HepG2 (cell line): ENCODE data around the gene PPP1R14D. TPM values are rescaled to one million over a fixed set of nuclear protein-coding genes. Genes with fewer than 3 reads are reported as not detected.

Experiments used
- AHR ChIP-seq: IDR thresholded peaks from 2 replicates; pipeline ENCODE4 v1.6.1; 2018; ENCODE audit warnings: missing genetic modification reagents, missing compliant biosample characterization
- LBX2 ChIP-seq: sonication (generic); formaldehyde crosslinking; IDR thresholded peaks from 2 replicates; pipeline ENCODE4 v1.5.0; 2020; ENCODE audit warnings: missing genetic modification reagents, mild to moderate bottlenecking, borderline replicate concordance
- MAFF ChIP-seq: IDR thresholded peaks from 2 replicates; pipeline ENCODE4 v1.6.1; 2011; ENCODE audit warnings: low read depth, low read length, improper control_type of control experiment
- NCOA5 ChIP-seq: sonication (generic); formaldehyde crosslinking; IDR thresholded peaks from 2 replicates; pipeline ENCODE4 v1.4.0; 2020; ENCODE audit warnings: missing genetic modification reagents
- POLR2AphosphoS5 ChIP-seq: IDR thresholded peaks from 2 replicates; pipeline ENCODE4 v1.6.1; 2012; ENCODE audit warnings: low read depth, low read length
- PRDM10 ChIP-seq: sonication (generic); formaldehyde crosslinking; IDR thresholded peaks from 2 replicates; pipeline ENCODE4 v1.4.0; 2020; ENCODE audit warnings: low read depth, missing genetic modification reagents
- TEAD3 ChIP-seq: optimal IDR thresholded peaks from 2 replicates; pipeline ENCODE3; 2016; ENCODE audit warnings: borderline replicate concordance
- TOPORS ChIP-seq: sonication (generic); formaldehyde crosslinking; IDR thresholded peaks from 2 replicates; pipeline ENCODE4 v1.8.0; 2023; ENCODE audit warnings: mild to moderate bottlenecking, missing genetic modification reagents
- ZNF235 ChIP-seq: sonication (generic); formaldehyde crosslinking; IDR thresholded peaks from 2 replicates; pipeline ENCODE4 v1.8.1; 2023; ENCODE audit warnings: mild to moderate bottlenecking, missing genetic modification reagents, borderline replicate concordance
- ZNF296 ChIP-seq: sonication (generic); formaldehyde crosslinking; conservative IDR thresholded peaks from 2 replicates; pipeline ENCODE4 v1.5.0; 2020; ENCODE audit warnings: mild to moderate bottlenecking, missing genetic modification reagents
- ZNF547 ChIP-seq: sonication (generic); formaldehyde crosslinking; IDR thresholded peaks from 2 replicates; pipeline ENCODE4 v1.5.1; 2020; ENCODE audit warnings: mild to moderate bottlenecking, missing genetic modification reagents
- polyA plus RNA-seq, 8 experiments: library from polyadenylated mRNA; depleted of rRNA in 3 of 8; stranded (reverse) in 7 of 8; unstranded in 1 of 8; fragments of >200 nt; fragmentation: Illumina TruSeq in 4 of 8; extraction: Trizol in 4 of 8; gene quantifications; 2 replicates each; pipeline versions ENCODE4 v1.2.1 to v1.2.3, GENCODE V29; 2011 to 2016; ENCODE audit warnings: low read depth in 4 of 8, missing spikeins in 1 of 8, mixed read lengths in 1 of 8; ENCODE audit not compliant: insufficient read depth in 1 of 8
- total RNA-seq, 5 experiments: library from RNA; depleted of rRNA; stranded (reverse); fragments of >200 nt; fragmentation: Illumina TruSeq; extraction: Trizol; gene quantifications; 2 replicates each; pipeline ENCODE4 v1.2.3, GENCODE V29; 2016; ENCODE audit warnings: low read depth in 1 of 5
- TF ChIP-seq, protein P1 (sequence below): sonication (generic); formaldehyde crosslinking; IDR thresholded peaks from 2 replicates; pipeline ENCODE4 v1.4.0; 2020; ENCODE audit warnings: missing genetic modification reagents, mild to moderate bottlenecking, borderline replicate concordance
- TF ChIP-seq, protein P2 (sequence below): sonication (generic); formaldehyde crosslinking; IDR thresholded peaks from 2 replicates; pipeline ENCODE4 v1.4.0; 2020; ENCODE audit warnings: missing genetic modification reagents, borderline replicate concordance

Gene PPP1R14D
- total and polyA plus RNA-seq, 2 of the 13 experiments (the other 11 are each of a cell fraction or from before 2014, with no cell fraction given): 0.53 to 0.55 TPM

DNA sequence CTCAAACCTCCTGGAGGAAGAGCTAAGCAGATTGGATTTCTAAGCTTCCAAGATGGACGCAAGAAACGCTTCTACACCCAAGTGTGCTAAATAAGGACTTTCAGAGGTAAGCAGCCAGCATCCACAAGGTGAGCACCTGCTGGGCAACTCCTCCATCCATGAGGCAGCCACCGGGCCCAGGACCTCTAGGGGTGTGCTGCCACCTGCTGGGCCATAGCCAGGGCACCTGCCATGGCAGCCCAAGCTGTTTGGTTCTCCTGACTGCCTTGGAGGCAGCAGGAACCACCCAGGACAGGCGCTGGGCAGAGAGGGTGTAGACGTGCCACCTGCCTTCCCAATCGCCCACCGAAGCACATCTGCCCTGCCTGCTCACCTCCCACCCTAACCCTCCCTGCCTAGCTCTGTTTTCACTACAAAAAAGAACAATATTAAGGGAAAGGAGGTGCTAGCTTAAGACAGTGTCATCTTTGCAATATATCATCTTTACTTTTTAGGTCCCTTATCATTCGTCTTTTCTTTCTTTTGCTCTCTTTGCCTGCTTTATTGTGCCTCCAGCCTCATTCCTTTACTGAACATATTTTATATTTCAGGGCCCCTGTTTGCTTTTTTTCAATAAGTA, 45.8 kb downstream of the PPP1R14D start (continued):
- TF ChIP-seq, protein P1, sequence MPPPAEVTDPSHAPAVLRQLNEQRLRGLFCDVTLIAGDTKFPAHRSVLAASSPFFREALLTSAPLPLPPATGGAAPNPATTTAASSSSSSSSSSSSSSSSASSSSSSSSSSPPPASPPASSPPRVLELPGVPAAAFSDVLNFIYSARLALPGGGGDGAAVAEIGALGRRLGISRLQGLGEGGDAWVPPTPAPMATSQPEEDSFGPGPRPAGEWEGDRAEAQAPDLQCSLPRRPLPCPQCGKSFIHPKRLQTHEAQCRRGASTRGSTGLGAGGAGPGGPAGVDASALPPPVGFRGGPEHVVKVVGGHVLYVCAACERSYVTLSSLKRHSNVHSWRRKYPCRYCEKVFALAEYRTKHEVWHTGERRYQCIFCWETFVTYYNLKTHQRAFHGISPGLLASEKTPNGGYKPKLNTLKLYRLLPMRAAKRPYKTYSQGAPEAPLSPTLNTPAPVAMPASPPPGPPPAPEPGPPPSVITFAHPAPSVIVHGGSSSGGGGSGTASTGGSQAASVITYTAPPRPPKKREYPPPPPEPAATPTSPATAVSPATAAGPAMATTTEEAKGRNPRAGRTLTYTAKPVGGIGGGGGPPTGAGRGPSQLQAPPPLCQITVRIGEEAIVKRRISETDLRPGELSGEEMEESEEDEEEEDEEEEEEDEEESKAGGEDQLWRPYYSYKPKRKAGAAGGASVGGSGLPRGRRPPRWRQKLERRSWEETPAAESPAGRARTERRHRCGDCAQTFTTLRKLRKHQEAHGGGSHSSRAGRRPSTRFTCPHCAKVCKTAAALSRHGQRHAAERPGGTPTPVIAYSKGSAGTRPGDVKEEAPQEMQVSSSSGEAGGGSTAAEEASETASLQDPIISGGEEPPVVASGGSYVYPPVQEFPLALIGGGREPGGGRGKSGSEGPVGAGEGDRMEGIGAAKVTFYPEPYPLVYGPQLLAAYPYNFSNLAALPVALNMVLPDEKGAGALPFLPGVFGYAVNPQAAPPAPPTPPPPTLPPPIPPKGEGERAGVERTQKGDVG: no peak
- no peak for TF ChIP-seq POLR2AphosphoS5
- TF ChIP-seq PRDM10 (CRISPR knock-in tag): no peak
- TF ChIP-seq AHR (CRISPR knock-in tag): peak; percentile 66; the same call in 1 of the 2 replicates
- peak; percentile 55 for TF ChIP-seq TEAD3 (CRISPR knock-in tag)
- 0 out of 2 replicates have a peak, but pooled peaks have one; percentile 42 for TF ChIP-seq LBX2 (CRISPR knock-in tag)
- no peak for TF ChIP-seq NCOA5 (CRISPR knock-in tag)
- TF ChIP-seq, protein P2, sequence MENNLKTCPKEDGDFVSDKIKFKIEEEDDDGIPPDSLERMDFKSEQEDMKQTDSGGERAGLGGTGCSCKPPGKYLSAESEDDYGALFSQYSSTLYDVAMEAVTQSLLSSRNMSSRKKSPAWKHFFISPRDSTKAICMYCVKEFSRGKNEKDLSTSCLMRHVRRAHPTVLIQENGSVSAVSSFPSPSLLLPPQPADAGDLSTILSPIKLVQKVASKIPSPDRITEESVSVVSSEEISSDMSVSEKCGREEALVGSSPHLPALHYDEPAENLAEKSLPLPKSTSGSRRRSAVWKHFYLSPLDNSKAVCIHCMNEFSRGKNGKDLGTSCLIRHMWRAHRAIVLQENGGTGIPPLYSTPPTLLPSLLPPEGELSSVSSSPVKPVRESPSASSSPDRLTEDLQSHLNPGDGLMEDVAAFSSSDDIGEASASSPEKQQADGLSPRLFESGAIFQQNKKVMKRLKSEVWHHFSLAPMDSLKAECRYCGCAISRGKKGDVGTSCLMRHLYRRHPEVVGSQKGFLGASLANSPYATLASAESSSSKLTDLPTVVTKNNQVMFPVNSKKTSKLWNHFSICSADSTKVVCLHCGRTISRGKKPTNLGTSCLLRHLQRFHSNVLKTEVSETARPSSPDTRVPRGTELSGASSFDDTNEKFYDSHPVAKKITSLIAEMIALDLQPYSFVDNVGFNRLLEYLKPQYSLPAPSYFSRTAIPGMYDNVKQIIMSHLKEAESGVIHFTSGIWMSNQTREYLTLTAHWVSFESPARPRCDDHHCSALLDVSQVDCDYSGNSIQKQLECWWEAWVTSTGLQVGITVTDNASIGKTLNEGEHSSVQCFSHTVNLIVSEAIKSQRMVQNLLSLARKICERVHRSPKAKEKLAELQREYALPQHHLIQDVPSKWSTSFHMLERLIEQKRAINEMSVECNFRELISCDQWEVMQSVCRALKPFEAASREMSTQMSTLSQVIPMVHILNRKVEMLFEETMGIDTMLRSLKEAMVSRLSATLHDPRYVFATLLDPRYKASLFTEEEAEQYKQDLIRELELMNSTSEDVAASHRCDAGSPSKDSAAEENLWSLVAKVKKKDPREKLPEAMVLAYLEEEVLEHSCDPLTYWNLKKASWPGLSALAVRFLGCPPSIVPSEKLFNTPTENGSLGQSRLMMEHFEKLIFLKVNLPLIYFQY (CRISPR knock-in tag): 0 out of 2 replicates have a peak, but pooled peaks have one; percentile 29
- no peak for TF ChIP-seq ZNF547 (CRISPR knock-in tag)
- TF ChIP-seq TOPORS (CRISPR knock-in tag): no peak
- TF ChIP-seq ZNF296 (CRISPR knock-in tag): no peak
- TF ChIP-seq ZNF235: no peak
- TF ChIP-seq MAFF: no peak
